ENCODE measurements around the gene ERO1A. TPM values are rescaled to one million over a fixed set of nuclear protein-coding genes. Genes with fewer than 3 reads are reported as not detected.

ERO1A gene
- total RNA-seq, 1 experiment from 2014 or later, result 83.6 TPM

DNA sequence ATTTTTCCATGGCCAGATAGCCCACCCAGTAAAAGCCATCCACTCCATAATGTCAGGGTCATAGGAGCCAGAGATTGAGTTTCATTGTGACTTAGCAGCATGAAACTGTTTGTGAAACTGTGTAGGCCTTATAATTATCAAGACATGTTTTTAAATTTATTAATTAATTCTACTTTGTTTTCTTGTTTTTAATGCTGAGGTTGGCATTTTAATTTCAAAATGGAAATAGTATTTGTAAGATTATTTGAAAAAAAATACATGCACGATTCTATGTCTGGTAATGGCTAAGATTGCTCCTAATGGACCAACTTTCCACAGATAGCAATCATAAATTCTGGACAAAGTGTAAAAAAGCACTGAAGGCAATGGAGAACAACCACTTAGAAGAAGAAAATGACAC lies 75.7 kb downstream of the ERO1A start:
- Histone ChIP-seq H3F3A (ENCODE audit: insufficient read depth, low read depth) (no peaks in the 10 kb centered on the region), H3K79me2 (ENCODE audit: low read depth) (no peaks in the 10 kb centered on the region), H3K4me3 (no peak overlapping the region), H3K4me2 (no peak overlapping the region), H3K9me2 (ENCODE audit: insufficient read depth) (no peaks in the 10 kb centered on the region), H2AFZ (no peak overlapping the region), H3K36me3 (ENCODE audit: low read depth) (no peaks in the 10 kb centered on the region), H4K20me1 (ENCODE audit: insufficient read depth) (no peaks in the 10 kb centered on the region), H3K9me3 (ENCODE audit: insufficient read depth, low read depth) (no peaks in the 10 kb centered on the region), H3K27ac (no peak overlapping the region), H3K27me3 (ENCODE audit: insufficient read depth, low read depth) (no peaks in the 10 kb centered on the region), H3K4me1 (replicated peaks; ENCODE audit: insufficient read depth) (no peaks in the 10 kb centered on the region)
- intact Hi-C loops (cut with micrococcal nuclease; ENCODE audit: unreplicated experiment), result no loop called here
- no TSS peak for BruUV-seq (replicated peaks)
- ChIA-PET CTCF (no interaction called here), POLR2A (ENCODE audit: unreplicated experiment) (no interaction called here)
- DNase-seq, result no peak
- no peak for TF ChIP-seq EZH2 (IDR thresholded peaks at IDR 0.05; ENCODE audit: low read depth)
- TF ChIP-seq, protein P1, sequence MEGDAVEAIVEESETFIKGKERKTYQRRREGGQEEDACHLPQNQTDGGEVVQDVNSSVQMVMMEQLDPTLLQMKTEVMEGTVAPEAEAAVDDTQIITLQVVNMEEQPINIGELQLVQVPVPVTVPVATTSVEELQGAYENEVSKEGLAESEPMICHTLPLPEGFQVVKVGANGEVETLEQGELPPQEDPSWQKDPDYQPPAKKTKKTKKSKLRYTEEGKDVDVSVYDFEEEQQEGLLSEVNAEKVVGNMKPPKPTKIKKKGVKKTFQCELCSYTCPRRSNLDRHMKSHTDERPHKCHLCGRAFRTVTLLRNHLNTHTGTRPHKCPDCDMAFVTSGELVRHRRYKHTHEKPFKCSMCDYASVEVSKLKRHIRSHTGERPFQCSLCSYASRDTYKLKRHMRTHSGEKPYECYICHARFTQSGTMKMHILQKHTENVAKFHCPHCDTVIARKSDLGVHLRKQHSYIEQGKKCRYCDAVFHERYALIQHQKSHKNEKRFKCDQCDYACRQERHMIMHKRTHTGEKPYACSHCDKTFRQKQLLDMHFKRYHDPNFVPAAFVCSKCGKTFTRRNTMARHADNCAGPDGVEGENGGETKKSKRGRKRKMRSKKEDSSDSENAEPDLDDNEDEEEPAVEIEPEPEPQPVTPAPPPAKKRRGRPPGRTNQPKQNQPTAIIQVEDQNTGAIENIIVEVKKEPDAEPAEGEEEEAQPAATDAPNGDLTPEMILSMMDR (conservative IDR thresholded peaks at IDR 0.05), result no peak

DNA sequence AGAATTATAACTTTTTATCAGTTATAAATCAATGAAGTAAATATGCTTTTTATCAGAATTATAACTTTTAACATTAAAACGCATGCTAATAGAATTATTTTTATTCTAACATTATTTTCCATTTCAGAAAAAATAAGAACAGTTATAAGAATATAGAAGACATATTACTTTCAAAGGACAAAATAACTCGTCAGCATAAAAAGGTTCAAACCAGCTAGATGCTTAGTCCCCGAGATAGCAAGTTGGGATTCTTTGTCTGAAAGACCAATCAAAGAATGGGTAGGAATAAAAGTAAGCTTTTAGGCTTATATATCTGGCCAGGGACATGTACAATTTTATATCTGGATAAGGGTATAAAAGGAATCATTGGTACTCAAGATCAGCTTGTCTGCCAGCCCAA lies 76.8 kb downstream of the ERO1A start:
- no peaks in the 10 kb centered on the region for H3F3A ChIP-seq (ENCODE audit: insufficient read depth, low read depth)
- no peaks in the 10 kb centered on the region for H3K9me3 ChIP-seq (ENCODE audit: insufficient read depth, low read depth)
- H3K4me2 ChIP-seq, result no peak overlapping the region
- H2AFZ ChIP-seq, result no peak overlapping the region
- no TSS peak for BruUV-seq (replicated peaks)
- H4K20me1 ChIP-seq (ENCODE audit: insufficient read depth), result no peaks in the 10 kb centered on the region
- H3K9me2 ChIP-seq (ENCODE audit: insufficient read depth), result no peaks in the 10 kb centered on the region
- CTCF ChIA-PET, result no interaction called here
- H3K4me3 ChIP-seq, result no peak overlapping the region
- H3K27me3 ChIP-seq (ENCODE audit: insufficient read depth, low read depth), result no peaks in the 10 kb centered on the region
- H3K36me3 ChIP-seq (ENCODE audit: low read depth), result no peaks in the 10 kb centered on the region
- no peak overlapping the region for H3K27ac ChIP-seq
- TF ChIP-seq, protein P1 (conservative IDR thresholded peaks at IDR 0.05), result no peak
- no peak for TF ChIP-seq EZH2 (IDR thresholded peaks at IDR 0.05; ENCODE audit: low read depth)
- H3K79me2 ChIP-seq (ENCODE audit: low read depth), result no peaks in the 10 kb centered on the region
- no peaks in the 10 kb centered on the region for H3K4me1 ChIP-seq (replicated peaks; ENCODE audit: insufficient read depth)
- POLR2A ChIA-PET (ENCODE audit: unreplicated experiment), result interaction anchor here (0.7 kb wide), 1 partner anchor 163 kb away, joined by 3 read pairs; no protein-coding TSS in a partner anchor
- intact Hi-C loops (cut with micrococcal nuclease; ENCODE audit: unreplicated experiment), result no loop called here
- no peak for DNase-seq

GRCh38 chr14:52610187-52610586 lies 85.2 kb downstream of the ERO1A start:
- TF ChIP-seq EZH2 (IDR thresholded peaks at IDR 0.05; ENCODE audit: low read depth), result no peak
- TF ChIP-seq, protein P1 (conservative IDR thresholded peaks at IDR 0.05), result no peak
- H3F3A ChIP-seq (ENCODE audit: insufficient read depth, low read depth), result no peaks in the 10 kb centered on the region
- no peak overlapping the region for H2AFZ ChIP-seq
- ChIA-PET CTCF (no interaction called here), POLR2A (ENCODE audit: unreplicated experiment) (no interaction called here)
- no peaks in the 10 kb centered on the region for H3K9me2 ChIP-seq (ENCODE audit: insufficient read depth)
- H3K4me3 ChIP-seq, result no peak overlapping the region
- no peaks in the 10 kb centered on the region for H3K9me3 ChIP-seq (ENCODE audit: insufficient read depth, low read depth)
- no peaks in the 10 kb centered on the region for H3K79me2 ChIP-seq (ENCODE audit: low read depth)
- no peak for DNase-seq
- H4K20me1 ChIP-seq (ENCODE audit: insufficient read depth), result no peaks in the 10 kb centered on the region
- H3K36me3 ChIP-seq (ENCODE audit: low read depth), result no peaks in the 10 kb centered on the region
- no peaks in the 10 kb centered on the region for H3K27me3 ChIP-seq (ENCODE audit: insufficient read depth, low read depth)
- H3K27ac ChIP-seq, result no peak overlapping the region
- no peak overlapping the region for H3K4me2 ChIP-seq
- BruUV-seq (replicated peaks), result no TSS peak
- no peaks in the 10 kb centered on the region for H3K4me1 ChIP-seq (replicated peaks; ENCODE audit: insufficient read depth)
- intact Hi-C loops (cut with micrococcal nuclease; ENCODE audit: unreplicated experiment), result no loop called here
